ENCODE data around the gene CDIPT.

Gene CDIPT

GRCh38 chr16:29824589-29825144 lies 38.4 kb downstream of the CDIPT start:
- DNase-seq, result no peak

GRCh38 chr16:29821643-29822115 lies 41.3 kb downstream of the CDIPT start:
- DNase-seq, result no peak

GRCh38 chr16:29820730-29821642 lies 42.0 kb downstream of the CDIPT start:
- no peak for DNase-seq

- peak in 1 of 2 experiments; percentile 45 for DNase-seq
These were observed 42.7 kb downstream of the CDIPT start, which contains the start of gene MVP for GRCh38 chr16:29820271-29820701. MVP (plus strand) TSS chr16:29820462; CDS start chr16:29830550, 10,088 bp downstream.

- DNase-seq, result no peak
These were observed 43.5 kb downstream of the CDIPT start for GRCh38 chr16:29819506-29819905.

GRCh38 chr16:29818082-29818481 lies 44.9 kb downstream of the CDIPT start:
- no peak for DNase-seq

GRCh38 chr16:29816694-29817441 lies 46.2 kb downstream of the CDIPT start:
- DNase-seq, result peak; percentile 43 to 54

- peak; percentile 95 to 99 for DNase-seq
These were observed 47.0 kb downstream of the CDIPT start, which contains the start of gene PAGR1 for GRCh38 chr16:29815793-29816693. PAGR1 (plus strand) TSS chr16:29816152; CDS start chr16:29816526, 374 bp downstream.

GRCh38 chr16:29815032-29815721 lies 47.8 kb downstream of the CDIPT start:
- peak in 1 of 2 experiments; percentile 54 for DNase-seq

GRCh38 chr16:29814592-29814991 lies 48.4 kb downstream of the CDIPT start:
- no peak for DNase-seq

- DNase-seq, result no peak
These were observed 49.1 kb downstream of the CDIPT start for GRCh38 chr16:29813644-29814562.

GRCh38 chr16:29812754-29813643 lies 50.0 kb downstream of the CDIPT start:
- no peak for DNase-seq

GRCh38 chr16:29811896-29812665 lies 50.9 kb downstream of the CDIPT start, which contains the start of gene PRRT2:
PRRT2 (plus strand) TSS chr16:29812193; CDS start chr16:29813055, 862 bp downstream.
- peak; percentile 36 to 56 for DNase-seq

- DNase-seq, result peak; percentile 61 to 71
These were observed 51.7 kb downstream of the CDIPT start for GRCh38 chr16:29811170-29811895.

- DNase-seq, result no peak
These were observed 52.3 kb downstream of the CDIPT start for GRCh38 chr16:29810699-29811169.

- DNase-seq, result peak in 1 of 2 experiments; percentile 36
These were observed 53.0 kb downstream of the CDIPT start for GRCh38 chr16:29809850-29810698.
